ENCODE measurements around the gene LRRC42.

LRRC42 gene

GRCh38 chr1:54004481-54005049, 58.4 kb downstream of the LRRC42 start:
- DNase-seq (ENCODE audit: low spot score), result no peak

GRCh38 chr1:54006508-54006907, 60.4 kb downstream of the LRRC42 start:
- DNase-seq (ENCODE audit: low spot score), result no peak

GRCh38 chr1:54007613-54008012, 61.5 kb downstream of the LRRC42 start:
- no peak for DNase-seq (ENCODE audit: low spot score)

- no peak for DNase-seq (ENCODE audit: low spot score)
These were observed 62.7 kb downstream of the LRRC42 start for GRCh38 chr1:54008876-54009275.

- DNase-seq (ENCODE audit: low spot score), result no peak
These were observed 63.3 kb downstream of the LRRC42 start for GRCh38 chr1:54009406-54009805.

GRCh38 chr1:54010415-54011117, 64.4 kb downstream of the LRRC42 start:
- no peak for DNase-seq (ENCODE audit: low spot score)

- no peak for DNase-seq (ENCODE audit: low spot score)
These were observed 65.3 kb downstream of the LRRC42 start for GRCh38 chr1:54011316-54012007.

GRCh38 chr1:54012008-54012325, 65.8 kb downstream of the LRRC42 start:
- DNase-seq (ENCODE audit: low spot score), result no peak

GRCh38 chr1:54012863-54013262, 66.7 kb downstream of the LRRC42 start:
- DNase-seq (ENCODE audit: low spot score), result no peak

GRCh38 chr1:54013393-54014008, 67.4 kb downstream of the LRRC42 start:
- DNase-seq (ENCODE audit: low spot score), result no peak

- no peak for DNase-seq (ENCODE audit: low spot score)
These were observed 68.0 kb downstream of the LRRC42 start for GRCh38 chr1:54014009-54014629.

GRCh38 chr1:54016343-54017282, 70.5 kb downstream of the LRRC42 start:
- no peak for DNase-seq (ENCODE audit: low spot score)

All from kidney capillary endothelial cell (primary cell).